Esophagus squamous epithelium (tissue), 4 donors: Measurements from ENCODE around the gene ATP5F1B.

Source experiments
- CTCF ChIP-seq, 6 experiments: fragments of 450-650 bp in 4 of 6; fragments of 200-600 bp in 2 of 6; sonication (generic) in 2 of 6; IDR thresholded peaks; one replicate each; pipeline ENCODE4 v1.5.1; 2016 to 2019; ENCODE audit warnings: antibody characterized with exemption in 6 of 6, mild to moderate bottlenecking in 4 of 6, moderate library complexity in 4 of 6
- POLR2A ChIP-seq, 4 donors: fragments of 450-650 bp; IDR thresholded peaks; one replicate each; pipeline ENCODE4 v1.6.1; 2017; ENCODE audit warnings: antibody characterized with exemption in 4 of 4, mild to moderate bottlenecking in 4 of 4, moderate library complexity in 3 of 4

GRCh38 chr12:56599041-56599440, 46.7 kb downstream of the ATP5F1B start:
- TF ChIP-seq CTCF (IDR thresholded peaks at IDR 0.05) (no peak), POLR2A (IDR thresholded peaks at IDR 0.05) (no peak)
